NCI-H446 treated with DMSO at 0.1 percent for 48 hours (cell line): Measurements from ENCODE around the gene WDR89.
"Not testable (repeated sequence)": the region's sequence is repeated elsewhere in the genome, so short reads cannot be mapped to it uniquely, and the experiment has no call there.

ENCODE experiments used
- DNase-seq: peaks from one replicate; lab custom pipeline; 2025; lab: John Stamatoyannopoulos, UW

WDR89 gene

GRCh38 chr14:63641473-63642228 is at the start of gene WDR89:
WDR89 (minus strand) TSS chr14:63641871; CDS start chr14:63599942, 41,929 bp downstream.
- DNase-seq = peak; percentile 99

GRCh38 chr14:63689132-63689531 is 47.5 kb upstream of the WDR89 start:
- no peak for DNase-seq

- no peak for DNase-seq
Observed at GRCh38 chr14:63686926-63687325, 45.3 kb upstream of the WDR89 start.

- DNase-seq = no peak
Observed at GRCh38 chr14:63685401-63685800, 43.7 kb upstream of the WDR89 start.

- no peak for DNase-seq
Observed at GRCh38 chr14:63682727-63683593, 41.3 kb upstream of the WDR89 start.

- no peak for DNase-seq
Observed at GRCh38 chr14:63678536-63678935, 36.9 kb upstream of the WDR89 start.

- DNase-seq = no peak
Observed at GRCh38 chr14:63677891-63678379, 36.3 kb upstream of the WDR89 start.

GRCh38 chr14:63676615-63677014 is 34.9 kb upstream of the WDR89 start:
- no peak for DNase-seq

GRCh38 chr14:63673886-63674497 is 32.3 kb upstream of the WDR89 start:
- DNase-seq = no peak

GRCh38 chr14:63673255-63673654 is 31.6 kb upstream of the WDR89 start:
- DNase-seq = no peak

- DNase-seq = no peak
Observed at GRCh38 chr14:63672417-63673180, 30.9 kb upstream of the WDR89 start.

- no peak for DNase-seq
Observed at GRCh38 chr14:63671987-63672386, 30.3 kb upstream of the WDR89 start.

GRCh38 chr14:63670692-63671091 is 29.0 kb upstream of the WDR89 start:
- no peak for DNase-seq

- DNase-seq = no peak
Observed at GRCh38 chr14:63666335-63666734, 24.7 kb upstream of the WDR89 start.

GRCh38 chr14:63663428-63664341 is 22.0 kb upstream of the WDR89 start:
- no peak for DNase-seq

- DNase-seq = no peak
Observed at GRCh38 chr14:63662776-63663175, 21.1 kb upstream of the WDR89 start.

GRCh38 chr14:63661881-63662280 is 20.2 kb upstream of the WDR89 start:
- not testable (repeated sequence) for DNase-seq

- DNase-seq = no peak
Observed at GRCh38 chr14:63659726-63660125, 18.1 kb upstream of the WDR89 start.

- no peak for DNase-seq
Observed at GRCh38 chr14:63656194-63656593, 14.5 kb upstream of the WDR89 start.

- no peak for DNase-seq
Observed at GRCh38 chr14:63654936-63655335, 13.3 kb upstream of the WDR89 start.

GRCh38 chr14:63654346-63654745 is 12.7 kb upstream of the WDR89 start:
- DNase-seq = no peak
